PFSK-1 (cell line): Measurements from ENCODE around the gene IKZF3.

ENCODE experiments used
- FOXP2 ChIP-seq: optimal IDR thresholded peaks from 2 replicates; pipeline ENCODE3; 2011; ENCODE audit warnings: borderline replicate concordance, control low read depth, inconsistent platforms; ENCODE audit not compliant: insufficient read depth; ENCODE audit errors: extremely low read length, extremely low read depth
- POLR2AphosphoS5 ChIP-seq: IDR thresholded peaks from 2 replicates; pipeline ENCODE4 v1.6.1; 2012; ENCODE audit warnings: low read depth, mild to moderate bottlenecking, control low read depth, low read length, moderate library complexity
- REST ChIP-seq, 2 experiments: IDR thresholded peaks; 2 replicates each; pipeline versions ENCODE4 v1.6.1 to v1.8.0; 2011 to 2012; ENCODE audit warnings: low read depth in 2 of 2, low read length in 2 of 2, control low read depth in 1 of 2, inconsistent platforms in 1 of 2, mild to moderate bottlenecking in 1 of 2, moderate library complexity in 1 of 2; ENCODE audit not compliant: insufficient read depth in 1 of 2
- SIN3A ChIP-seq: IDR thresholded peaks from 2 replicates; pipeline ENCODE4 v1.6.1; 2012; ENCODE audit warnings: mild to moderate bottlenecking, low read length, moderate library complexity, borderline replicate concordance; ENCODE audit not compliant: insufficient read depth
- TAF1 ChIP-seq: IDR thresholded peaks from 2 replicates; pipeline ENCODE4 v1.6.1; 2012; ENCODE audit warnings: low read length, control low read depth, borderline replicate concordance; ENCODE audit not compliant: insufficient read depth

- TF ChIP-seq POLR2AphosphoS5 (no peak), SIN3A (no peak), REST (IDR thresholded peaks at IDR 0.05; ENCODE audit: insufficient read depth in 1 of 2, low read depth in 2 of 2, low read length in 2 of 2) (no peak), FOXP2 (no peak), TAF1 (no peak)
Measured at GRCh38 chr17:39709319-39709997, 154.7 kb downstream of the IKZF3 start.
